Mononuclear cell (primary cell): ENCODE data around the gene SPEM3. TPM values are rescaled to one million over a fixed set of nuclear protein-coding genes. Genes with fewer than 3 reads are reported as not detected.

Source experiments
- H3K27me3 ChIP-seq: 2 replicates; pipeline ENCODE4 v1.6.0; 2011; ENCODE audit warnings: low read length, control low read depth; ENCODE audit not compliant: insufficient read depth
- H3K4me1 ChIP-seq: 2 replicates; pipeline ENCODE4 v1.5.1; 2011; ENCODE audit warnings: mild to moderate bottlenecking, low read length, control low read depth; ENCODE audit not compliant: insufficient read depth
- H3K4me3 ChIP-seq: 2 replicates; pipeline ENCODE4 v1.5.1; 2011; ENCODE audit warnings: mild to moderate bottlenecking, low read length, moderate library complexity
- H3K9me3 ChIP-seq: 2 replicates; pipeline ENCODE4 v1.5.1; 2011; ENCODE audit warnings: low read depth, mild to moderate bottlenecking, control low read depth, low read length
- total RNA-seq: library from RNA; depleted of rRNA; stranded (reverse); fragments of >200 nt; gene quantifications from one replicate; pipeline ENCODE4 v1.2.3, GENCODE V29; 2012

The SPEM3 gene
- total RNA-seq, 1 donor: under 0.01 TPM

GRCh38 chr17:7394452-7395191 lies 34.0 kb upstream of the SPEM3 start, which contains the start of gene PLSCR3:
Gene PLSCR3, minus strand, starts transcription at chr17:7394525. Its CDS starts 415 bp downstream, at chr17:7394110.
- H3K9me3 ChIP-seq: no peaks in the 10 kb centered on the region
- peaks cover 24% of the 10 kb centered on the region for H3K4me1 ChIP-seq
- no peaks in the 10 kb centered on the region for H3K27me3 ChIP-seq
- peak within 1 kb of the TSS; percentile 70 for H3K4me3 ChIP-seq

DNA sequence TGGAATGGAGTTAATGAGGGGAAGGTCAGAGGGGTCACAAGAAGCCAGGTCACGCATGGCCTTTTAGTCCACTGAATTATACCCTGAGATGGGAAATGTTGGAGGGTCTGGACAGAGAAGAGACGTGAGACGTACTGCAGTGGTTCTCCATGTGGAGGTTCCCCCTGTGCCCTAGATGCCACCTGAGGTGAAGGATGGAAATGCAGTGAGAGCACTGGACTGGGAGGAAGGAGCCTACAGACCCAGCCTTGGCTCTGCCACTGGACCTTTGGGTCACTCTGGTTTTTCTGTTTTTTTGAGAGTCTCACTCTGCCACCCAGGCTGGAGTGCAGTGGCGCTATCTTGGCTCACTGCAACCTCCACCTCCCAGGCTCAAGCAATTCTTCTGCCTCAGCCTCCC lies 32.5 kb upstream of the SPEM3 start:
- Histone ChIP-seq H3K27me3 (no peaks in the 10 kb centered on the region), H3K4me3 (no peak overlapping the region), H3K9me3 (no peaks in the 10 kb centered on the region), H3K4me1 (peaks cover 24% of the 10 kb centered on the region)

- Histone ChIP-seq H3K4me3 (no peak overlapping the region), H3K27me3 (no peaks in the 10 kb centered on the region), H3K9me3 (no peaks in the 10 kb centered on the region), H3K4me1 (peaks cover 20% of the 10 kb centered on the region)
Measured at GRCh38 chr17:7398612-7399011, 30.0 kb upstream of the SPEM3 start.

DNA sequence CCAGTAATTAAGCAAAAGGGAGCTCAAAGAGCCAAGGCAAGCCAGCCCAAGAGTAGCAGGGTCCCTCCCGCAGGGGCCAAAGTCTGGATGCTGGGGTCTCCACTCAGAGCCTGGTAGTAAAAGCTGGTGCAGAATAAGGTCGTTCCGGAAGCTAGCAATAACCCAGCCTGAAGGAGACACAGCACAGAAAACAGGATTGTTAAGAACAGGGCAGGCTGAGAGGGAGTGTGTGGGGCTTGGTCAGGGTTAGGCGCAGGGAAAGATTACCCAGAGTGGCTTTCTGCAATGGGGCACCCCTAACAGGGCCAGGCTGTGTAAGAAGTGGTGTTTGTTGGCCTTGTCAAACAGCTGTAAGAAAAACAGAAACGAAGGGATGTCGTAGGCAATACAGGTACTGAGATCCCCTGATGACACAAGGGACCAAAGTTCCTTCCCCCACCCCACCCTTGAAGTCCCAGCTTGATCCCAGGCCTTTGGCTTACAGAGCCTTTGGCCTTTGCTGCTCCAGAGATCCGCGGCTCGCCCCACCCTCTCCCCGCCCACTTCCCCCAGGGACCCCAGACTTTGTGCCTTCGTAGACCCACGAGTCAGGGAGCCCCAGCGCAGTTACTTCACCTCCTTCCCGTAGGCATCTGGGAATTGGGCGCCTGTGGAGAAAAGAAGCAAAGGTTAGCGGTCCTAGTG lies 25.5 kb upstream of the SPEM3 start:
- H3K27me3 ChIP-seq: peaks cover 2% of the 10 kb centered on the region
- no peaks in the 10 kb centered on the region for H3K9me3 ChIP-seq
- H3K4me1 ChIP-seq: peaks cover 18% of the 10 kb centered on the region
- H3K4me3 ChIP-seq: peak overlapping the region; percentile 67

GRCh38 chr17:7403727-7403976 lies 25.0 kb upstream of the SPEM3 start:
- Histone ChIP-seq H3K27me3 (peaks cover 2% of the 10 kb centered on the region), H3K9me3 (no peaks in the 10 kb centered on the region), H3K4me3 (peak overlapping the region; percentile 67), H3K4me1 (peaks cover 18% of the 10 kb centered on the region)

GRCh38 chr17:7403977-7404736 lies 24.5 kb upstream of the SPEM3 start, which contains the start of gene TMEM256:
Gene TMEM256, minus strand, starts transcription at chr17:7404097. Its CDS starts 13 bp downstream, at chr17:7404084.
- H3K9me3 ChIP-seq: no peaks in the 10 kb centered on the region
- H3K4me1 ChIP-seq: peaks cover 18% of the 10 kb centered on the region
- peaks cover 2% of the 10 kb centered on the region for H3K27me3 ChIP-seq
- H3K4me3 ChIP-seq: peak within 1 kb of the TSS; percentile 67

- H3K27me3 ChIP-seq: peaks cover 2% of the 10 kb centered on the region
- peak overlapping the region; percentile 67 for H3K4me3 ChIP-seq
- peaks cover 18% of the 10 kb centered on the region for H3K4me1 ChIP-seq
- no peaks in the 10 kb centered on the region for H3K9me3 ChIP-seq
Measured at GRCh38 chr17:7404737-7405349, 23.8 kb upstream of the SPEM3 start.

DNA sequence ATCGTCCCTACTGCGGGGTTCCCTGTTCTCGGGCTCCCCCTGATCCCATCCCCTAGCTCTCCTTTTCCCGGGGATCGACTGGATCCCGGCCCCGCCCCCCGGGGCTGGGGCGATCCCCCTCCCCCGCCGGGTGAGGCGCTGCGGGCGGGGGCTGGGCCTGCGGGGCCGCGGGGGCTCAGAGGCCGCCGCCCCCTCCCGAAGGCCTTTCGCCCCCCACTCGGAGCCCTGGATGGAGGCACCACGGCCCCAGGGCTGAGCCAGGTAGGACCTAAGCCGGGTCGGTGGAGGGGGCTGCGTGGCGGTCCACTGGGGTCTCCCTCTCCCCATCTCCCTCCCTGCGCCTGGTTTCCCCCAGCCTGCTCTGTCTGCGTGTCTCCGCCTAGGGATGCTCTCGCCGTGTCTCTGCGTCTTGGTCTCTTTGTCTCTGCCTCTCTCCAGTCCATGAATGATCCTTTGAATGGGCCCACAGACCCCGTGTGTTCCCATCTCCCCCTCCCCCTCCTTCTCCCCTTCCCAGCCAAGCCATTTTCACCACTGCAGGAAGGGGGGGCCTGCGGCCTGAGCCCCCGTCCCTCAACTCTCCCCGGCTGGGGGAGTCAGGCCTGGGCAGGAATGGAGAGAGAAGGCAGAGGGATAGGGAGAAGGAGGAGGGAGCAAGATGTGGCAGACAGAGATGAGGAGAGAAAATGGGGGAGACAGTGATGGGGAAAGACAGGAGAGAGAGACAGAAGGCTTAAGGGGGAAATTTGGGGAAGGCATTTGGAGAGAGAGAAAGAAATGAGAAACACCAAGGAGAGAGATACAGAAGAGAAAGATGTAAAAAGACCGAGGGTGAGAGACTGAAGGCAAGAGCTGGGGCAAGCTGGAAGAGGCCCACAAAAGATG lies 23.1 kb upstream of the SPEM3 start:
- Histone ChIP-seq H3K4me1 (peaks cover 18% of the 10 kb centered on the region), H3K4me3 (no peak overlapping the region), H3K27me3 (peaks cover 2% of the 10 kb centered on the region), H3K9me3 (no peaks in the 10 kb centered on the region)

DNA sequence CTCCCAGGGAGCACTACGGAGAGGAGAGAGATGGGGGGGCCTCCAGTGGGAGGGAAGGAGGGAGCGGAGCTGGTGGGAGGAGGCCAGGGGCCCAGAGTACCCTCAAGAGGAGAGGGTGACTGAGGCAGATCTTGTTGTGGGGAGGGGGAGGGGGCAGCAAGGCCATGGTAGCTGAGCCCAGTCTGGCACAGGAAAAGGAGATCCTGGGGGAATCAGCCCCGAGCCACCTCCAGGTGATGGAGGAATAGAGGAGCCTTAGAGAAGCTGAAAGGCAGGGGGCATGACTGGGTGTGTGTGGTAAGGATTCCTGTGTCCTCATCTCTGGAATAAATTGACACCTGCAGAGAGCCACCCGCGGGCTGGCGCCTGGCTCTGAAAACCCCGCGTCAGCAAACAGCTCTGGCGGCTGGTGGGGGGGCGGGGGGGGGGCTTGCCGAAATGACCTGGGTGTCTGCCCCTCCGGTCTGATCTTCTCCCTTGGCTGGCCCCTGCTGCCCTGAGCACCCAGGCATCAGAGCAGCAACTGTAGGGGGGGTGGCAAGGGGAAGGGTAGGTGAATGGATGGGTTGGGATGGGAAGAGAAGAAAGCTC lies 22.3 kb upstream of the SPEM3 start:
- Histone ChIP-seq H3K27me3 (peaks cover 2% of the 10 kb centered on the region), H3K9me3 (no peaks in the 10 kb centered on the region), H3K4me3 (no peak overlapping the region), H3K4me1 (peaks cover 18% of the 10 kb centered on the region)

- no peaks in the 10 kb centered on the region for H3K9me3 ChIP-seq
- peaks cover 2% of the 10 kb centered on the region for H3K27me3 ChIP-seq
- peaks cover 18% of the 10 kb centered on the region for H3K4me1 ChIP-seq
- no peak overlapping the region for H3K4me3 ChIP-seq
Measured at GRCh38 chr17:7407082-7407481, 21.6 kb upstream of the SPEM3 start.

DNA sequence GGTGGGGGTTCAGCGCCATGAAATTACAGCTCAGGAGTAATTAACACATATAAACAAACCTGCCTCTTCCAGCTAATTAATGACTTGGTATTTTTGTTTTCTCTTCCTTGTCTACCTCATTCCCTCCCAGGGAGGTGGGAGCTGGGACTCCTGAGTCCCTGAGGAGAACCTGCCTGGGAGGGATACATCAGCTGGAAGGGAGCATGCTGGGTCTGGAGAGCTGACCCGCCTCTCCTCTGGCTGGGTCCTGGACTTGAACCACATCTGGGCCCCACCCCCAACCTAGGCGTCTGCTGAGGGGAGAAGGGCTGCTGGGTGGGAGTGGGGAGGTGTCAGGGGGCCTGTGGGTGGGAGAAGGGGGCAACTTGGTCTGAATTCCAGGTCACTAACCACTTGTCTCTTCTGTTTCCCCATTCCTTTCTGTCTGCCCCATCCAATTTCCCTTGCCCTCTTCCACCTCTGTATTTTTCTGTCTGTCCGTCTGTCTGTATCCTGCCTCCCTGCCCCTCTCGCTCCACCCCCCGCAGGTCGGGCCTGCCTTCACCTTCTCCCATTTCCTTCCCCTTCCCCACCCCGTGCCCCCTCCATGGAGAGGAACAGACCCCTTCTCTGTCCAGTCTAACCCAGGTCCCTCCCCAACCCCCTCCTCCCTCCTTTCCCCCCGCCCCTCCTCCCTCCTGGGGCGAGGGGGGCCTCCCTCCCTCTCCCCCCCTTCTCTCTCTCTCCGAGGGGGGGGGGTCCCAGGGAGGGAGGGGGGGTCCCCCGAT lies 21.0 kb upstream of the SPEM3 start, which contains the start of gene NLGN2:
TSS of gene NLGN2 (plus strand) at position 361 of the 767 bp plus-strand sequence. CDS start 411 bp downstream, outside the sequence.
- Histone ChIP-seq H3K27me3 (peaks cover 2% of the 10 kb centered on the region), H3K4me1 (peaks cover 17% of the 10 kb centered on the region), H3K9me3 (no peaks in the 10 kb centered on the region), H3K4me3 (no peak within 1 kb of the TSS)

DNA sequence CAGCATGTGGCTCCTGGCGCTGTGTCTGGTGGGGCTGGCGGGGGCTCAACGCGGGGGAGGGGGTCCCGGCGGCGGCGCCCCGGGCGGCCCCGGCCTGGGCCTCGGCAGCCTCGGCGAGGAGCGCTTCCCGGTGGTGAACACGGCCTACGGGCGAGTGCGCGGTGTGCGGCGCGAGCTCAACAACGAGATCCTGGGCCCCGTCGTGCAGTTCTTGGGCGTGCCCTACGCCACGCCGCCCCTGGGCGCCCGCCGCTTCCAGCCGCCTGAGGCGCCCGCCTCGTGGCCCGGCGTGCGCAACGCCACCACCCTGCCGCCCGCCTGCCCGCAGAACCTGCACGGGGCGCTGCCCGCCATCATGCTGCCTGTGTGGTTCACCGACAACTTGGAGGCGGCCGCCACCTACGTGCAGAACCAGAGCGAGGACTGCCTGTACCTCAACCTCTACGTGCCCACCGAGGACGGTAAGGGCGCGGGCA lies 20.4 kb upstream of the SPEM3 start:
- Histone ChIP-seq H3K4me3 (no peak overlapping the region), H3K27me3 (peaks cover 2% of the 10 kb centered on the region), H3K9me3 (no peaks in the 10 kb centered on the region), H3K4me1 (peaks cover 11% of the 10 kb centered on the region)

DNA sequence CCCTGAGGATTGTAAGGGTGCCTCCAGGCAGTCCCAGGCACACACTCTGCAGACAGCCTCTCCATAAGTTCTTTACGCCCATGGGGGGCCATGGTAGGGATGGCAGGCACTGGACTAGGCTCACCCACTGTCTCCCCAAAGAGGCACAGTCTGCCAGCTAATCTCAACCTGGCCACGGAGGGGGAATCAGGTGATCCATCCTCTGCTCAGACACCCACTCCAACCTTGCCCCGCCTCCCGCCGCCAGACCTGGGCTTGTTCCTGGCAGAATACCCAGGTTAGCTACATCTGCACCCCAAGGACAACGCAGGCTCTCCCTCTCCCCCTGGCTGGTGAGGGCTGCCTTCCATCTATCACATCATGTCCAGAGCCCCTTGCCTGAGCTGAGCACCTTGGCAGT lies 19.8 kb upstream of the SPEM3 start:
- Histone ChIP-seq H3K4me1 (peaks cover 8% of the 10 kb centered on the region), H3K9me3 (no peaks in the 10 kb centered on the region), H3K4me3 (no peak overlapping the region), H3K27me3 (peaks cover 2% of the 10 kb centered on the region)
